ENCODE data around the gene TMEM87A.

GRCh38 chr15:42182961-42183360, 90.3 kb downstream of the TMEM87A start:
- TF ChIP-seq CTCF (IDR thresholded peaks at IDR 0.05), result no peak
- TF ChIP-seq EP300 (IDR thresholded peaks at IDR 0.05), result no peak
